RWPE1 (cell line): ENCODE results near the gene MED29.

ENCODE experiments used
- CTCF ChIA-PET: fragments of 350-600 bp; sonication (Branson Sonifier 250); formaldehyde crosslinking; extraction: SDS; loops from one replicate; lab custom pipeline; 2021; lab: Yijun Ruan, JAX
- POLR2A ChIA-PET: fragments of 400-600 bp; formaldehyde crosslinking; extraction: SDS; loops from one replicate; lab custom pipeline; 2020; ENCODE audit warnings: antibody characterized with exemption; ENCODE audit not compliant: low non-redundant PET; lab: Yijun Ruan, JAX
- DNase-seq: peaks from one replicate; pipeline ENCODE4 v3.0.0; 2012; ENCODE audit warnings: low spot score
- H3K27ac ChIP-seq: fragments of 450-650 bp; 2 replicates; pipeline ENCODE4 v1.5.1; 2017
- TF ChIP-seq, protein P1 (sequence below): fragments of 450-650 bp; conservative IDR thresholded peaks from 2 replicates; pipeline ENCODE4 v1.5.1; 2017; ENCODE audit warnings: low read depth, mild to moderate bottlenecking

MED29 gene

GRCh38 chr19:39432677-39433025 is 41.5 kb downstream of the MED29 start:
- TF ChIP-seq, protein P1, sequence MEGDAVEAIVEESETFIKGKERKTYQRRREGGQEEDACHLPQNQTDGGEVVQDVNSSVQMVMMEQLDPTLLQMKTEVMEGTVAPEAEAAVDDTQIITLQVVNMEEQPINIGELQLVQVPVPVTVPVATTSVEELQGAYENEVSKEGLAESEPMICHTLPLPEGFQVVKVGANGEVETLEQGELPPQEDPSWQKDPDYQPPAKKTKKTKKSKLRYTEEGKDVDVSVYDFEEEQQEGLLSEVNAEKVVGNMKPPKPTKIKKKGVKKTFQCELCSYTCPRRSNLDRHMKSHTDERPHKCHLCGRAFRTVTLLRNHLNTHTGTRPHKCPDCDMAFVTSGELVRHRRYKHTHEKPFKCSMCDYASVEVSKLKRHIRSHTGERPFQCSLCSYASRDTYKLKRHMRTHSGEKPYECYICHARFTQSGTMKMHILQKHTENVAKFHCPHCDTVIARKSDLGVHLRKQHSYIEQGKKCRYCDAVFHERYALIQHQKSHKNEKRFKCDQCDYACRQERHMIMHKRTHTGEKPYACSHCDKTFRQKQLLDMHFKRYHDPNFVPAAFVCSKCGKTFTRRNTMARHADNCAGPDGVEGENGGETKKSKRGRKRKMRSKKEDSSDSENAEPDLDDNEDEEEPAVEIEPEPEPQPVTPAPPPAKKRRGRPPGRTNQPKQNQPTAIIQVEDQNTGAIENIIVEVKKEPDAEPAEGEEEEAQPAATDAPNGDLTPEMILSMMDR, result no peak
- ChIA-PET POLR2A (interaction anchor here (0.6 kb wide), 2 partner anchors 17 to 55 kb away, joined by 3 read pairs; no protein-coding TSS in a partner anchor), CTCF (interaction anchor here (1.2 to 1.7 kb wide), 2 partner anchors 12 to 35 kb away, joined by 3 to 8 read pairs; partner anchors contain the start of gene SUPT5H)
- peak overlapping the region; percentile 90 for H3K27ac ChIP-seq
- no peak for DNase-seq

GRCh38 chr19:39433480-39434079 is 42.4 kb downstream of the MED29 start:
- ChIA-PET POLR2A (no interaction called here), CTCF (interaction anchor here (1.7 kb wide), 1 partner anchor 12 kb away, joined by 8 read pairs; the partner anchor contains the start of gene SUPT5H)
- TF ChIP-seq, protein P1, result no peak
- peak overlapping the region; percentile 90 for H3K27ac ChIP-seq
- no peak for DNase-seq

DNA sequence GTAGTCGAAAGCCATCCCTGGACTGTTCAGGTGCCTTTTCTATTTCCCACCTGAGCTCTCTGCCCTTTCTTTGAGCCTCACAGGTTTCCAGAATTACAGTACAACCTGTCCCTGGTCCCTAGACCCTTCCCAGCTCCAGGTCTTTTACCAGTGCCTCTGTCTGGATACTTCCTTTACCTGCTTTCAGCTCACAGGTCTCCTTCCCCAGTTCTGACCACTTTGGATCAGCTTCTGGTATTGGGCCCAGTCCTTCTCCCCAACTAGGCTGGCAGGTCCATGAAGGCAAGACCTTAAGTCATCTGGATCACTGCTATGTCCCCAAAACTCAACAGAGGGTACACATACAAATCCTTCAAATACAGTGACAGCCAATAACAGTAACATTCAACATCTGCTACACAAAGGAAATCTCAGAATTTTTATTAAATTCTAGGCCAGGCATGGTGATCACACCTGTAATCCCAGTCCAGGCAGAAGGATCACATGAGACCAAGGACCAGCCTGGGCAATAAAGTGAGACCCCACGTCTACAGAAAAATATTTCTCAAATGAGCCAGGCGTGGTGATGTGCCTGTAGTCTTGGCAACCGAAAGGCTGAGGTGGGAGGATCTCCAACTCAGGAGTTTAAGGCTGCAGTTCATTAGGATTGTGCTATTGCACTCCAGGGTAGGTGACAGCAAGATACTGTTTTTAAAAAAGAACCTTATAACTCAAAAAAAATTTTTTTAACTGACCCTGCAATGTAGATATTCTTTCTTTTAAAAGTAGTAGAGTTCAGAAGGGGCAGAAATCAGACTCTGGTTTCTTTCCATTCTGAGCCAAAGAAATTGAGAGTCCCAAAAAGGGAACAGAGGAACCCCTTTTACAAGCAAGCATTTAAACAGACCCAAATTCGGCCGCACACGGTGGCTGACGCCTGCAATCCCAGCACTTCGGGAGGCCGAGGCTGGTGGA is 43.2 kb downstream of the MED29 start:
- TF ChIP-seq, protein P1, result no peak
- ChIA-PET POLR2A (interaction anchor here (0.5 to 1.1 kb wide), 2 partner anchors 10 to 20 kb away, joined by 3 to 6 read pairs; no protein-coding TSS in a partner anchor), CTCF (interaction anchor here (0.9 to 1.6 kb wide), 3 partner anchors 23 to 40 kb away, joined by 4 to 6 read pairs (median 4); partner anchors contain the start of gene PLEKHG2)
- DNase-seq, result no peak
- H3K27ac ChIP-seq, result peak overlapping the region; percentile 90

DNA sequence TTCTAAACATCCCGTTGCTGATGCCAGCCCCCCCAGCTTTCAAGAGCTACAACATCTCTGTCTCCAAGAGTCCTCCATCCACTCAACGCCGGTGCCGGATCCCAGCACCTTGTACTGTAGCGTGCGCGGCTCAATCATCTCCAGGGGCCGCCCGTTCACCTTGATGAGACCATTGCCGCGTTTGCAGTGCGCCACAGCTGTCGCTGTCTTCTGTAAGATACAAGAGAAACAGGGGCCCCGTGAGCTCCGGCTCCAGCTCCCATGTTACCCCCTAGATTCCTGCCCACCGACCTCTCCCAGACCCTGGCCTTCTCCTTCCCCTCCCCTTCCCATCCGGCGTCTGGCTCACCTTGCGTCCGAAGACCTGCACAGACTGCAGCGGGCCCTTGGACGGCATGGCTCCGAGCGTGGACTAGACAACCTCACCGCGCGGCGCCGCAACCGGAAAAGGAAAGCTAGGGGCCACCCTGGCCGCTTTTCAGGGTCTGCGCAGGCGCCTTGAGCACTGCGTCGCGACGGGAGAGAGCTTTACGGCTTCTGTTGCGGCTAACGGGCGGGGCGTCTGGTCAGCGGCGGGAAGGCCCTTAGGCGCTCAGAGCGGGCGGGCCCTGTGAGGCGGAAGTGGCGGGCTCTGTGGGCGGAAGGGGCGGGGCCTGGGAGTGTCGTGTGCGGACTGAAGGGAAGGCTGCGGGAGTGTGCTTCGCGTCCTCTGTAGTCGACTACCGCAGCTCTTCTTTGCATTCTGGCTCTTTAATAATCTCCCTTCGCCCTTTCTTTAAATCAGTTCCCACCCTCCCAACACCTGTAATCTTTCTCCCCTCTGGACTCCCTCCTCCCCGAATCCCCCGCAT is 44.5 kb downstream of the MED29 start, which contains the start of gene RPS16:
TSS of gene RPS16 (minus strand) at position 451 of the 851 bp plus-strand sequence. CDS start at position 397, 54 bp downstream.
- peak within 1 kb of the TSS; percentile 90 for H3K27ac ChIP-seq
- ChIA-PET CTCF (interaction anchor here (0.5 to 1.6 kb wide), 8 partner anchors 19 to 1336 kb away, joined by 3 to 8 read pairs (median 4); partner anchors contain the start of genes EID2B and PLEKHG2), POLR2A (interaction anchor here (0.5 to 1.3 kb wide), 21 partner anchors 8 to 1184 kb away, joined by 3 to 10 read pairs (median 4); partner anchors contain the start of genes MED29, PAF1, PLEKHG2 and SAMD4B)
- TF ChIP-seq, protein P1, result no peak
- peak; percentile 88 for DNase-seq

- peak overlapping the region; percentile 90 for H3K27ac ChIP-seq
- POLR2A ChIA-PET, result interaction anchor here (0.6 to 1.3 kb wide), 17 partner anchors 9 to 353 kb away, joined by 3 to 8 read pairs (median 4); partner anchors contain the start of genes MED29, PAF1, PLEKHG2 and SAMD4B
- TF ChIP-seq, protein P1, result no peak
- CTCF ChIA-PET, result interaction anchor here (0.5 to 1.6 kb wide), 4 partner anchors 38 to 1335 kb away, joined by 5 to 8 read pairs (median 6); partner anchors contain the start of gene EID2B
- DNase-seq, result no peak
Observed at GRCh38 chr19:39436350-39436716, 45.2 kb downstream of the MED29 start.
